Measurements from ENCODE around the gene RMI2. TPM values are rescaled to one million over a fixed set of nuclear protein-coding genes. Genes with fewer than 3 reads are reported as not detected.

Gene RMI2
- total and polyA plus RNA-seq, 9 of the 15 experiments (the other 6 are each of a cell fraction or from before 2014, with no cell fraction given), result 8.0 to 43.4 (median 32.5) TPM

DNA sequence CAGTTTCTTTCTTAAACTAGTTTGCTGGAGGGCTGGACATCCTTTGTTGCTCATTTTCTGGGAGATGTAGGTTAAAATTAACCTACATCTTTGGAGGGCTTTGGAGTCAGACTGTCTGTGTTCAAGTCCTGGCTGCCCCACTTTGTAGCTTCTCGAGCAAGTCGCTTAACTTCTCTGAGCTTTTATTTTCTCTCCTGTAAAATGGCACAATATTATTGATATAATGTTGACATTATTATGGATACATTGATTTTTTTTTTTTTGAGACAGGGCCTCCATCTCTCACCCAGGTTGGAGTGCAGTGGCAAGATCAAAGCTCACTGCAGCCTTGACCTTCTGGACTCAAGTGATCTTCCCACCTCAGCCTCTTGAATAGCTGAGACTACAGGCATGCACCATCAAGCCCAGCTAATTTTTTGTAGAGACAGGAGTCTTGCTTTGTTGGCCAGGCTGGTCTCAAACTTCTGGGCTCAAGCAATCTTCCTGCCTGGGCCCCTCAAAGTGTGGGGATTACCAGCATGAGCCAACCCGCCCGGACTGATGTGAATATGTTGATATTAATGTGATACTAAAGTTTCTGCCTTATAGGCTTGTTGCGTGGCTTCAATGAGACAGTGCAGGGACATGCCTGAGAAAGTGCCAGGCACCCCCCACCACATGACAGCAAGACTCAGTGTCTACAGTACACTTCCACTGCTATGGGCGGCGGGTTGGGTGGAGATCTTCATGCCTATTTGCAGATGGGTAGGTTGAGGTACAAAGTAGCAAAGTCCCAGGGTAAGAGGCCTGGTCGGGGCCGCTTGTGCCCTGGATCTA lies 31.6 kb upstream of the RMI2 start (continued):
- TF ChIP-seq, protein P1, sequence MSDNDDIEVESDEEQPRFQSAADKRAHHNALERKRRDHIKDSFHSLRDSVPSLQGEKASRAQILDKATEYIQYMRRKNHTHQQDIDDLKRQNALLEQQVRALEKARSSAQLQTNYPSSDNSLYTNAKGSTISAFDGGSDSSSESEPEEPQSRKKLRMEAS (CRISPR knock-in tag; IDR thresholded peaks at IDR 0.05), result no peak
- TF ChIP-seq CTBP1 (IDR thresholded peaks at IDR 0.05; ENCODE audit: borderline replicate concordance) (no peak), KLF13 (tag; IDR thresholded peaks at IDR 0.05; ENCODE audit: borderline replicate concordance, low read depth) (no peak)

- Histone ChIP-seq H3K9me1 (ENCODE audit: control insufficient read depth, insufficient read depth, low read length) (no peaks in the 10 kb centered on the region), H3K4me2 (ENCODE audit: insufficient read depth, low read length) (no peak overlapping the region), H3K27ac (ENCODE audit: extremely low read depth, low read depth, low read length) (no peak overlapping the region), H4K20me1 (replicated peaks; ENCODE audit: control insufficient read depth, insufficient read depth, low read length) (no peaks in the 10 kb centered on the region), H3K36me3 (ENCODE audit: control insufficient read depth, insufficient read depth, low read length) (no peaks in the 10 kb centered on the region), H3K4me3 (no peak overlapping the region), H3K4me1 (replicated peaks in 1 of 2; ENCODE audit: control insufficient read depth in 2 of 2, insufficient read depth in 2 of 2, low read length in 2 of 2) (peaks cover 11 to 17% of the 10 kb centered on the region in 2 experiments; a peak in 3 of 5 replicates), H3K27me3 (ENCODE audit: control insufficient read depth in 2 of 2, insufficient read depth in 2 of 2, low read length in 2 of 2) (no peaks in the 10 kb centered on the region), H3K9me3 (replicated peaks; ENCODE audit: control insufficient read depth, insufficient read depth, low read depth, low read length) (no peaks in the 10 kb centered on the region), H3K9ac (ENCODE audit: insufficient read depth in 1 of 2, low read depth in 2 of 2, low read length in 2 of 2) (peak overlapping the region in 1 of 2 experiments; percentile 45; a peak in 1 of 4 replicates), H3K79me2 (ENCODE audit: control insufficient read depth, insufficient read depth, low read length) (no peaks in the 10 kb centered on the region), H2AFZ (ENCODE audit: low read depth, low read length) (no peak overlapping the region)
- in situ Hi-C loops (cut with MboI), result no loop called here
- POLR2A ChIA-PET, result interaction anchor here (1.0 kb wide), 1 partner anchor 58 kb away, joined by 4 read pairs; the partner anchor contains the start of gene SOCS1
- no peak for TF ChIP-seq POLR2A (conservative IDR thresholded peaks at IDR 0.05)
- TF ChIP-seq SPI1 (IDR thresholded peaks at IDR 0.05; ENCODE audit: borderline replicate concordance, low read depth, low read length), result 0 out of 2 replicates have a peak, but pooled peaks have one; percentile 17
- no peak for TF ChIP-seq ZBTB17 (CRISPR knock-in tag; IDR thresholded peaks at IDR 0.05)
- DNase-seq (ENCODE audit: extremely low read depth in 1 of 4, low spot score in 3 of 4), result no peak
- BruUV-seq (replicated peaks), result no TSS peak
- FAIRE-seq, result peak; percentile 23
- CTCF ChIA-PET (ENCODE audit: low intra/inter-chr PET ratio), result no interaction called here
- WGBS (ENCODE audit: insufficient coverage, low coverage, missing lambda C conversion rate), result 60% methylated on average over 8 of the region's 8 CpGs
- no peak for ATAC-seq
- intact Hi-C loops (cut with micrococcal nuclease), result no loop called here
Measured at GRCh38 chr16:11314309-11314894, 30.9 kb upstream of the RMI2 start.
